K562 (cell line): ENCODE data around the gene FRMD4A. TPM values are rescaled to one million over a fixed set of nuclear protein-coding genes. Genes with fewer than 3 reads are reported as not detected.

Source experiments
- ATAC-seq: fragments of 200-7000 bp; cut with Tn5 transposase; 3 replicates; pipeline ENCODE4 v1.9.1; 2020; ENCODE audit warnings: moderate library complexity
- BruUV-seq: library from RNA; stranded (reverse); fragments of 400-500 nt; replicated peaks from 2 replicates; lab custom pipeline; 2021; lab: Mats Ljungman, UMichigan
- CTCF ChIA-PET: fragments of 300-600 bp; formaldehyde crosslinking; extraction: SDS; loops from one replicate; lab custom pipeline; 2021; ENCODE audit warnings: low intra/inter-chr PET ratio; lab: Yijun Ruan, JAX
- POLR2A ChIA-PET: fragments of 300-600, 350-650 bp; sonication (Branson Sonifier 250); formaldehyde crosslinking; extraction: SDS; loops from one replicate; lab custom pipeline; 2021; ENCODE audit warnings: antibody characterized with exemption, inconsistent platforms; lab: Yijun Ruan, JAX
- DNase-seq, 4 experiments: peaks; one replicate each; pipeline versions ENCODE4 v3.0.0 to v3.0.0-alpha.2; 2011 to 2018; ENCODE audit warnings: low spot score in 3 of 4, mixed read lengths in 3 of 4; ENCODE audit errors: extremely low read depth in 1 of 4
- FAIRE-seq: peaks from 2 replicates; lab custom pipeline; 2011; peaks lifted over from hg19 to GRCh38; lab: Jason Lieb, UNC
- H2AFZ ChIP-seq: 2 replicates; pipeline ENCODE4 v1.6.0; 2011; ENCODE audit warnings: low read depth, low read length, control low read depth, inconsistent platforms
- H3K27ac ChIP-seq: fragments of 200-600 bp; 3 replicates; pipeline ENCODE4 v1.8.0; 2011; ENCODE audit warnings: low read depth, mild to moderate bottlenecking, control low read depth, inconsistent platforms, low read length, moderate library complexity, mixed read lengths; ENCODE audit errors: extremely low read depth
- H3K27me3 ChIP-seq, 2 experiments: fragments of 300-600 bp in 1 of 2; 2 replicates in 1 of 2; 3 replicates in 1 of 2; pipeline versions ENCODE4 v1.6.0 to v1.8.0; 2011; ENCODE audit warnings: inconsistent platforms in 2 of 2, low read length in 2 of 2, mild to moderate bottlenecking in 1 of 2, mixed read lengths in 1 of 2, moderate library complexity in 1 of 2; ENCODE audit not compliant: control insufficient read depth in 2 of 2, insufficient read depth in 2 of 2
- H3K36me3 ChIP-seq: fragments of 300-600 bp; 3 replicates; pipeline ENCODE4 v1.8.0; 2011; ENCODE audit warnings: mild to moderate bottlenecking, low read length, inconsistent platforms; ENCODE audit not compliant: control insufficient read depth, insufficient read depth
- H3K4me1 ChIP-seq, 2 experiments: fragments of 200-600 bp in 1 of 2; replicated peaks in 1 of 2; 2 replicates in 1 of 2; 3 replicates in 1 of 2; pipeline versions ENCODE4 v1.5.1 to v1.8.0; 2011; ENCODE audit warnings: inconsistent platforms in 2 of 2, low read length in 2 of 2, mild to moderate bottlenecking in 1 of 2, mixed read lengths in 1 of 2, moderate library complexity in 1 of 2; ENCODE audit not compliant: control insufficient read depth in 2 of 2, insufficient read depth in 2 of 2
- H3K4me2 ChIP-seq: 2 replicates; pipeline ENCODE4 v1.6.1; 2011; ENCODE audit warnings: low read length, control low read depth, inconsistent platforms, mixed read lengths; ENCODE audit not compliant: insufficient read depth
- H3K4me3 ChIP-seq: fragments of 200-600 bp; sonication (generic), shearing (Covaris generic); 2 replicates; pipeline ENCODE4 v1.5.1; 2016; ENCODE audit warnings: control low read depth, inconsistent platforms
- H3K79me2 ChIP-seq: fragments of 200-600 bp; 3 replicates; pipeline ENCODE4 v1.8.0; 2011; ENCODE audit warnings: low read length, inconsistent platforms; ENCODE audit not compliant: control insufficient read depth, insufficient read depth
- H3K9ac ChIP-seq, 2 experiments: 2 replicates each; pipeline versions ENCODE4 v1.6.0 to v1.6.1; 2011; ENCODE audit warnings: low read depth in 2 of 2, low read length in 2 of 2, control low read depth in 1 of 2, inconsistent platforms in 1 of 2, mild to moderate bottlenecking in 1 of 2, mixed read lengths in 1 of 2; ENCODE audit not compliant: insufficient read depth in 1 of 2
- H3K9me1 ChIP-seq: one replicate; pipeline ENCODE4 v1.6.0; 2011; ENCODE audit warnings: inconsistent platforms, mild to moderate bottlenecking, low read length, moderate library complexity; ENCODE audit not compliant: control insufficient read depth, insufficient read depth
- H3K9me3 ChIP-seq: replicated peaks from 2 replicates; pipeline ENCODE4 v1.5.1; 2011; ENCODE audit warnings: low read depth, low read length, inconsistent platforms; ENCODE audit not compliant: control insufficient read depth, insufficient read depth
- H4K20me1 ChIP-seq: replicated peaks from 2 replicates; pipeline ENCODE4 v1.6.1; 2011; ENCODE audit warnings: low read length, inconsistent platforms, mixed read lengths; ENCODE audit not compliant: control insufficient read depth, insufficient read depth
- CBX2 ChIP-seq: fragments of 200-600 bp; sonication (generic); IDR thresholded peaks from one replicate; pipeline ENCODE4 v1.6.1; 2012; ENCODE audit warnings: mild to moderate bottlenecking, low read length, inconsistent platforms; ENCODE audit not compliant: insufficient read depth, poor library complexity, severe bottlenecking
- ELK1 ChIP-seq: sonication (generic); formaldehyde crosslinking; IDR thresholded peaks from 2 replicates; pipeline ENCODE4 v1.8.1; 2022; ENCODE audit warnings: missing genetic modification reagents
- KLF10 ChIP-seq: fragments of 250-450 bp; sonication (Bioruptor Pico); IDR thresholded peaks from 2 replicates; pipeline ENCODE4 v1.6.1; 2021; ENCODE audit warnings: matching md5 sums
- MAX ChIP-seq: sonication (generic); formaldehyde crosslinking; IDR thresholded peaks from 2 replicates; pipeline ENCODE4 v1.9.0; 2022; ENCODE audit warnings: mild to moderate bottlenecking, missing genetic modification reagents
- RNF2 ChIP-seq: sonication (generic); IDR thresholded peaks from 2 replicates; pipeline ENCODE4 v1.6.1; 2016
- SIN3A ChIP-seq, 2 experiments: fragments of 150-350 bp in 1 of 2; IDR thresholded peaks; 2 replicates each; pipeline ENCODE4 v1.6.1; 2011 to 2016; ENCODE audit warnings: borderline replicate concordance in 2 of 2, low read depth in 2 of 2, low read length in 2 of 2, mild to moderate bottlenecking in 2 of 2, moderate library complexity in 2 of 2; ENCODE audit not compliant: control insufficient read depth in 1 of 2
- SMAD2 ChIP-seq: fragments of 150-350 bp; IDR thresholded peaks from 2 replicates; pipeline ENCODE4 v1.6.1; 2014; ENCODE audit warnings: low read depth, mild to moderate bottlenecking, low read length
- SOX6 ChIP-seq: fragments of 450-650 bp; IDR thresholded peaks from 2 replicates; pipeline ENCODE4 v1.6.1; 2014; ENCODE audit warnings: mild to moderate bottlenecking
- XRCC4 ChIP-seq: IDR thresholded peaks from one replicate; pipeline ENCODE4 v1.6.1; 2011; ENCODE audit not compliant: insufficient read depth, insufficient read length; ENCODE audit errors: extremely low read depth
- ZBTB49 ChIP-seq: sonication (generic); formaldehyde crosslinking; IDR thresholded peaks from 2 replicates; pipeline ENCODE4 v1.8.0; 2022; ENCODE audit warnings: missing genetic modification reagents, mild to moderate bottlenecking, borderline replicate concordance
- ZNF589 ChIP-seq: fragments of 200-800 bp; sonication (Bioruptor generic); IDR thresholded peaks from 2 replicates; pipeline ENCODE4 v1.6.1; 2016; ENCODE audit warnings: low read depth, missing genetic modification characterization, missing compliant biosample characterization
- WGBS: fragments of 100-300 bp; shearing (Covaris generic); methylation state at CpG from one replicate; pipeline ENCODE4 v1.1.6; 2016; ENCODE audit warnings: low coverage, mixed read lengths; ENCODE audit not compliant: insufficient coverage; ENCODE audit errors: missing lambda C conversion rate; 5-methylcytosine and 5-hydroxymethylcytosine counted together
- in situ Hi-C: fragments of 300-500 bp; cut with MboI; formaldehyde crosslinking; loops from 4 replicates; pipeline ENCODE4 v1.15.0; 2018; ENCODE audit warnings: inconsistent platforms, mixed read lengths
- intact Hi-C: fragments of 100-400 bp; cut with micrococcal nuclease; formaldehyde crosslinking; loops from 2 replicates; pipeline ENCODE4 v1.14.2; 2022
- polyA plus RNA-seq, 8 experiments: library from polyadenylated mRNA; depleted of rRNA in 4 of 8; stranded (reverse) in 5 of 8; unstranded in 3 of 8; fragments of >200 nt; fragmentation: Nextera tagmentation in 2 of 8; fragmentation: Illumina TruSeq in 1 of 8; extraction: Ambion mirVana in 2 of 8; extraction: Trizol in 1 of 8; gene quantifications; 2 replicates each; pipeline versions ENCODE4 v1.2.1 to v1.2.3, GENCODE V29; 2011 to 2014; ENCODE audit warnings: inconsistent platforms in 1 of 8, missing spikeins in 1 of 8
- total RNA-seq, 7 experiments: library from RNA; depleted of rRNA in 6 of 7; stranded (reverse); fragments of >200 nt in 6 of 7; fragmentation: Illumina TruSeq in 2 of 7; extraction: Trizol in 2 of 7; gene quantifications; 2 replicates each; pipeline versions ENCODE4 v1.2.1 to v1.2.3, GENCODE V29; 2011 to 2021; ENCODE audit warnings: low replicate concordance in 1 of 7

FRMD4A gene
- total and polyA plus RNA-seq, 9 of the 15 experiments (the other 6 are each of a cell fraction or from before 2014, with no cell fraction given) = 0.80 to 5.2 (median 3.0) TPM

- Histone ChIP-seq H3K4me2 (no peak overlapping the region), H3K4me3 (no peak overlapping the region), H3K36me3 (no peaks in the 10 kb centered on the region), H3K9me3 (no peaks in the 10 kb centered on the region), H4K20me1 (no peaks in the 10 kb centered on the region; the same call in 1 of the 2 replicates), H3K27ac (no peak overlapping the region), H3K4me1 (no peaks in the 10 kb centered on the region), H3K27me3 (no peaks in the 10 kb centered on the region; a peak in 1 of 5 replicates), H3K9me1 (no peaks in the 10 kb centered on the region), H3K9ac (no peak overlapping the region), H2AFZ (no peak overlapping the region), H3K79me2 (no peaks in the 10 kb centered on the region)
- intact Hi-C loops = loop anchor here (10.0 kb wide), 1 partner anchor 128 kb away; no protein-coding TSS in a partner anchor
- under 1% methylated on average over 5 of the region's 5 CpGs for WGBS
- no TSS peak for BruUV-seq
- no peak for FAIRE-seq
- in situ Hi-C loops = no loop called here
- ChIA-PET POLR2A (interaction anchor here (0.8 to 1.1 kb wide), 2 partner anchors 17 to 92 kb away, joined by 3 to 4 read pairs; no protein-coding TSS in a partner anchor), CTCF (no interaction called here)
- no peak for DNase-seq
- TF ChIP-seq XRCC4 (no peak), SOX6 (no peak), SIN3A (IDR thresholded peaks at IDR 0.05; ENCODE audit: borderline replicate concordance in 2 of 2, control insufficient read depth in 1 of 2, low read depth in 2 of 2, low read length in 2 of 2) (no peak), MAX (CRISPR knock-in tag) (no peak)
- no peak for ATAC-seq
These were observed 8.1 kb downstream of the FRMD4A start for GRCh38 chr10:14322526-14323188.

GRCh38 chr10:14318007-14318406 lies 12.7 kb downstream of the FRMD4A start:
- no peak for FAIRE-seq
- no peaks in the 10 kb centered on the region for H4K20me1 ChIP-seq
- in situ Hi-C loops = no loop called here
- TF ChIP-seq ELK1 (CRISPR knock-in tag) = no peak
- TF ChIP-seq ZBTB49 (CRISPR knock-in tag) = no peak
- TF ChIP-seq SMAD2 = no peak
- TF ChIP-seq RNF2 = no peak
- no peak for TF ChIP-seq ZNF589 (CRISPR knock-in tag)
- no peak for TF ChIP-seq CBX2
- TF ChIP-seq KLF10 (CRISPR knock-in tag) = no peak

More at GRCh38 chr10:14318007-14318406, 12.7 kb downstream of the FRMD4A start:
- Histone ChIP-seq H3K9me1 (no peaks in the 10 kb centered on the region), H3K27ac (no peak overlapping the region), H3K9me3 (no peaks in the 10 kb centered on the region), H2AFZ (no peak overlapping the region), H3K36me3 (no peaks in the 10 kb centered on the region), H3K9ac (no peak overlapping the region), H3K4me3 (no peak overlapping the region), H3K27me3 (no peaks in the 10 kb centered on the region), H3K4me1 (no peaks in the 10 kb centered on the region), H3K4me2 (no peak overlapping the region), H3K79me2 (no peaks in the 10 kb centered on the region)
- 0% methylated on average over 1 of the region's 1 CpG for WGBS
- POLR2A ChIA-PET = no interaction called here
- no TSS peak for BruUV-seq
- DNase-seq (no peak), ATAC-seq (no peak)
- intact Hi-C loops = no loop called here
- CTCF ChIA-PET = no interaction called here
